NCI-H187 treated with DMSO at 0.1 percent for 48 hours (cell line): ENCODE results near the gene RTF2.

Experiments
- DNase-seq: peaks from one replicate; lab custom pipeline; 2025; lab: John Stamatoyannopoulos, UW

RTF2 gene

DNA sequence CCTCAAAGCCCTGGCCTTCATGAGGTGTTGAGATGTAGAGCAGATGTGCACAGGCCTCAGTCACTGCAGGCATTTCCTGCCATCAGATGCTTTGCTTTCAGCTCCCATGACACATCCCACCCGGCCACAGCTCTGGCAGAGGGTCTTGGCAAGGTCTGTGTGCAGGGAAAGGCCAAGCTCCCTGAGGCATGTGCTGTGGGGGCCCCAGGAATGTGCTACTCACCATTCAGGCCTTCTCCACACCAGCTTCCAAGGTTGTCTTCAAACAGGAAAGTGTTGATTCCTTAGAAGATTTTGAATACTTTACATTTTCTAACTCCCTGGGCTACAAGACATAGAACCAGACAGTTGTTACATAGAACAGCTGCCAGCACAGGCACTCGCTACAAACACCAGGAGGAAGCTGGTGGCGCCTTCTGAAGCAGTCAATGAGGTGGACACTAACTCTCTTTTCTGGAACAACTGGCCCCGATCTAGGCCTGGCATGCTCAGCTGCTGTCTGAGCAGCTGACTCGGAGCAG is 28.6 kb upstream of the RTF2 start:
- no peak for DNase-seq

DNA sequence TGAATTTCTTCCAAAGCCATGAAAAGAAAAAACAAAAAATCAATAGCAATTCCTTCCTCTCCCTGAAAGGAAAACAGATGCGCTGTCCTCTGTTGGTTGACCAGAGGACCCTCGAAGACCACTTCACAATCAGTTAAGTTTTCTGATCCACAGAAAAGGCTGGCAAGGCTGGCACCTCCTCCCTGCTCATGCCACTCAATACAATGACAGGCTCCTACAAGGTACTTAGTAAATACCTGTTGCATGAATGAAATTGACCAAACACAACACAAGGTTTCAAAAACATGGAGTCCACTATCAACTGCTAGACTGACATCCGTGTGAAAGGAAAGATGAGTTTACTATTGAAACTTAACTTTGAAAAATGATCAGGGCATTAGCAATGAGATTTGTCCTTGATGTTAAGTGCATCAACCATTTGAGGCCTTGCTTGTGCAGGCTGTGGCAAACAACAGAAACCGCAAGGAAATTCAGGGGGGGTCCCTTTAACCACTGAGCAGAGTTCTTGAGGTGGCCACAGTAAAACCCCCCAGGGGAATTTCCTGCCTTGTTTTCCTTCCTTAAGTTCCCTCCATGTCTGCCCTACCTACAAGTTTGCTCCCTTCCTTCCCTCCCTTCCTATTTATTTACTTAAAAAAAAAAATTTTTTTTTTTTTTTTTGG is 27.9 kb upstream of the RTF2 start:
- no peak for DNase-seq

DNA sequence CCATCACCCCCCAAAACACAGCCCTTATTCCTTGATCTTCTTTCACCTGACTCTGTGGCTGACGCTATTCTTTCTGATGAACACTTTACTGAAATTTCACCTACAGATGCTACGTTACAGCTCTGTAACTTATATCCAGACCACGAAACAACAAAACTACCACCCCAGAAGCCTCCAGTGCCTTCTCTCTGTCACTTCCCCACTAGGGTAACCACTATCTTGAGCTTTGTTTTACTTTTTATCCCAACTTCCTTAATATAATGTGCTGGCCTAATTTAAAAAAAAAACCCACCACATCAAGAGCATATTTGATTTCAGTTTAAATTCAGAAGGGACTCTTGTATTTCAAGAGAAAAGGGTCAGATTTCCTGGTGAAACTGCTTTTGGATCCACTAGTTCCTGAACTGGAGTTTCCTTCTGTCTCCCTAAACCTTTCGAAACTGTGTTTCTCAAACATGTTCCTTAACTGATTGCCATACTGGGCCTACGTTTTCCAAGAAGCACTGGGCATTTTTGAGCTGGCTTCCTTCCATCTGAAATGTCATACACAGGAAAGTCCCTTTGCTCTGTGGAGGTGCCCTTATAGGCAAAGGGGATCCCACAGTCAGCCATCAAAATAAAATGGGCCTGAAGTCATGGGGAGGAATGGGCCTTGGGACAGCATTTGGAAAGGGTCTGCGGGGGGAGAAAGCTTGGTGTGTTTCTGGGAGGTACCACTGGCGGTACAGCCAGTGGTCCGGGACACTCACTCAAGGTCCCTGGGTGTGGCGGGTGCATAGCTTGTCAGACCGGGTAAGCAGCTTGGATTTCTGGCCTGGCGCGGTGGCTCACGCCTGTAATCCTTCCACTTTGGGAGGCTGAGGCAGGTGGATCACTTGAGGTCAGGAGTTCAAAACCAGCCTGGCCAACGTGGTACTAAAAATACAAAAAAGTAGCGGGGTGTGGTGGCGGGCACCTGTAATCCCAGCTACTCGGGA is 25.8 kb upstream of the RTF2 start:
- DNase-seq, result no peak

DNA sequence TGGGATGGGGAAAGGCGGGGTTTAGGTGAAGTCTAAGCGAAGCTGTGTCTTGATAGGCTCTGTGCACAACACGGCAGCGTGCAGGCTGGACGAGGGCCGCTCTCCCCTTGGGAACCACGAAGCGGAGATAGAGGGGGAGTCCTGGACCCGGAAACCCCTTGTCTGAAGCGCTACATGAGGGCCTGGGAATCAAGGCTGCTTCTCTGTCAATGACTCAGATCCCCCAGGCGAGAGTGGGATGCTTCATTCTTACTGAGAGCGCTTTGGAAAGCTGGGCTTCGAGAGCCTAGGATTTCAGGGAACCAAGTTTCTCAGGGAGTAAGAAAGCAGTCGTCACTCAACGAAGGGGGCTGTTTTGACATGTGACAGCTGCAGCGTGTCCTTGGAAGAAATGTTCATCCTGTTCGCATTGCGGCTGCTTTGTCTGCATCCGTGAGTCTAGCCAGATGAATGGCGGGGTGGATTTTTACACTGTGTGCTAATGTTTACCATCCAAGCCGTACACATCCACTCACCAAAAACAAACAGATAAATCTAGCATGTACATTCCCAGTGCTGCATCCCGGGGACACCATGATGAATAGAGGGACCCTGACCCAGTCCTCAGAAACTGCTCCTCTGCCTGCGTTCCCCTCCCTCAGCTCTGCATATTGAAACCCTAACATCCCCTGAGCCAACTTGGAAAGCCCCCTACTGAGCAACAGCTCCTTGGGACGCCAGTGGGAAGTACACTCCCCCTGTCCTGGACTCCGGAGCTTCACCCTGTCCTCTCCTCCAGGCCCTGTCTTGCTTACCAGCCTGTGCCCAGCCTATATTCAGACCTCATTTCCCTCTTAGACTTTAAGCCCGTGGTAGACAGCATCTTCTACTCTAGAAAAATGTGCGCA is 24.5 kb upstream of the RTF2 start:
- no peak for DNase-seq

DNA sequence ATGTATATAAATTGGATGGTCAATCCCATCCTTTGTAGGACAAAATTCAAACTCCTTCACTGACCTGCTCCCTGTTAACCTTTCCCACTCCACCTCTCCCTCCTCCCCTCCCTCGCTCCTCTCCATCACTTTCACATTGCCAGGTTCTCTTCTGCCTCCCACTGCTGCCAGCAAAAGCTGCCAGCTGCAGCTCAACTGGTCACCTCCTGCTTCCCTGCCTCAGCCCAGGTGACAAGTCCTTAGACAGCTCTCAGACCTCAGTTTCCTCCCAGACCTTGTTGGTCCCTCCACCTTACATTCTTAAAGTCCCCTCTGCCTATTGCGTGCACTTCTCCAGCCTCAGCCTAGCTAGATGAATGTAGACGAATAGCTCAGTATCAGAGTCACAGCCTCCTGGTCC is 23.3 kb upstream of the RTF2 start:
- DNase-seq, result no peak

DNA sequence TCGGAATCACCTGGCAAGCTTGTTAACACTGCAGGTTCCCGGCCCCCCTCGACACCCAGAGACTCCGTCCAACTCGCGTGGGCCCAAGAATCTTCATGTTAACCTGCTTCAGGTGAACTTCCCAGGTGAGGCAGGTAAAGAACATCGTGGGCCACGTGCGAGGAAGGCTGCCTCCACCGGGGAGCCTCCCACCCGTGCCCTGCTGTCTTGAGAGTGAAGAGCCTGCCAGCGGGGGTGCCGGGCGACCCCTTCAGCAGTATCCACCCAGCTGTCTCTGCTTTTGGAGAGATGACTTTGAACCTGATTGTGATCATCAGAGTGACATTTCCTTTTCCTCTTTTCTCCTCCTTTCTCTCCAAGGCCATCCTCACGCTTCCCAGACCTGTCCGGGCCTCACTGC is 22.9 kb upstream of the RTF2 start:
- DNase-seq, result no peak

DNA sequence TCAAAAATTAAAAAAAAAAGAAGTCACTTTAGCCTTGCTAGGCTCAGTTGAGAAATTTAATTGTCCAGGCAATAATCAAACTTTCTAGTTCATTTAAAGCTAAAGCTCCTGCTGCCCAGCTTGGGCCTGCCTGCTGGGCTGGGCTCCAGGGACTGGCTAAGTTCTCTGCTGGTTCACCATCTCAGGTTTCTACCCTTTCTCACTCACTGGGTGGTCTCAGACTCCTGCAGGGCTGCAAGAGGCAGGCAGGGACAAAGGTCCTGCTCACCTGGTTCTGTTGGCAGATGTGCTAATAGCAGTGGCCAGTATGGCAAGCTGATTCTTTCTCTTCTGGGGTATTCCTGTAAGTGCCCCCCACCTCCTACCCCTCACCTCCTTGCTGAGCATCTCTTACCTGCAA is 21.2 kb upstream of the RTF2 start:
- no peak for DNase-seq

DNA sequence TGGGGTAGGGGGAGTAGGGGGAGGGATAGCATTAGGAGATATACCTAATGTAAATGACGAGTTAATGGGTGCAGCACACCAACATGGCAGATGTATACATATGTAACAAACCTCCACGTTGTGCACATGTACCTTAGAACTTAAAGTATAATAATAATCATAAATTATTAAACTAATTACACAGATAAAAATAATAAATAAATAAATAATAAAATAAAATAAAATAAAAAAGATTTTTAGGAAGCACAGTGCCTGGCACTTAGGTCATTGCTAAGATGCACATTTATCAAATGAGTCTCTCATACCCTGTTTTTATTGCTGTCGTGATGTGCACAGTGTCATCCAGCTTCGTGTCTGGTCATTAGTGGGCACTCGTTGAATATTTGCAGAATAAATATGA is 19.0 kb upstream of the RTF2 start:
- no peak for DNase-seq

DNA sequence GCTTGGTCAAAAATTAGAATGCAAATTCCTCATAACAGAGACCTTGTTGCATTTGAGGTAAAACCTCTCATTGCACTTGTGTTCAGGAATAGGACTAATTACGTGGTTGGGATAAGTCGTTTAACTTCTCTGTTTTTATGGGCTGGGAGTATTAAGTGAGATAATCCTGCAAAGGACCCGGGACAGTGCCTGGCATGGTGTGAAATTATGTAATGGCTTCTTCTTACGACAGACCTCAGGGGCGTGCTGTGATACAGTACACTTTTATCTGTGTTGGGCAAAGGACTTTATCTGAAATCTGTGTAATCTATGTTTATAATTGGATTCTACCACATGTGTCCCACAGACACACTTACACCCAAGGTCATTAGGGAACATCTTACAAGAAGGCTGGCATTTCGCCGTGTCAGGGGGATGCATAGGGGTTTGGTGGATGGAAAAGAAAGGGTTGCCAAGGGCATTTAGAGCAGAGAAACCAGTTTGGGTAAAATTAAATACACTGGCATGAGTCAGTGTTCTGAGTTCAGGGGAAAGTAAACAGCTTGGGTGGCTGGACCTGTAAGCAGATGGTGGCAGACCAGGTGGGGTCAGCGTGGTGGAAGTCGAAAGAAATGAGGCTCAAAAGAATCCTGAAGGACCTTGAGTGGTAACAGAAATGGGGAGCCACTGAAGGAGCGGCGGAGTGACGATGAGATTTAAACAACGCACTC is 17.2 kb upstream of the RTF2 start:
- no peak for DNase-seq

DNA sequence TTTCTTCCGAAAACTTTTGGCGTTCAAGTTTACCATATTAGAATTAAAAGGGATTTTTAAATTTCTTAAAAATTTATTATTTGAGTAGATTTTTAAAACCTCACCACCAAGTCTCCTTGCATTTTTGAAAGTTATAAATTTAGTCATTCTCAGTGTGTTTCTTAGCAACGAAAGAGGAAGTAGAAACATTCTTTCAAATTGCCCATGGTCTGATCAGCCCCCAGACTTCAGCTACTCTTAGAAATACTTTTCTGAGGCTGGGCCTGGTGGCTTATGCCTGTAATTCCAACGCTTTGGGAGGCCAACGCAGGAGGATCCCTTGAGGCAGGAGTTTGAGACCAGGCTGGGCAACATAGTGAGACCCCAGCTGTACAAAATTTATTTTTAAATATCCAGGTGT is 15.1 kb upstream of the RTF2 start:
- DNase-seq, result no peak

DNA sequence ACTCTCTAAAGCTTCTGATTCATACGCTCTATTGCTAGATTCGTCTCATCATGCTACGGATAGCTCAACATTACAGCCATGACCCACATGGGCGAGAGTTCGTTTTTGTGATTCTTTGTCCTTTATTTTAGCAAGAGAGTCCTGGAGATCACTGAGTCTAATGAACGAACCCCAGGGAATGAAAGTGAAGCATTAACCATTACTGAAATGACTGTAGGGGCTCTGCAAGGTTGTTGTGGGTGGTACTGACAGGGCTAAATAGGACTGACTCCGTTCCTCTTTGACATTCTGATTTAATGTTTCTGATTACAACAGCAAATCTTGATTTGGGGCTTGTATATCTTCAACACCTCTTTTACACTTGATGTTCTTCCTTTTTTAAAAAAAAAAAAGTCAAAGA is 13.7 kb upstream of the RTF2 start:
- DNase-seq, result no peak

DNA sequence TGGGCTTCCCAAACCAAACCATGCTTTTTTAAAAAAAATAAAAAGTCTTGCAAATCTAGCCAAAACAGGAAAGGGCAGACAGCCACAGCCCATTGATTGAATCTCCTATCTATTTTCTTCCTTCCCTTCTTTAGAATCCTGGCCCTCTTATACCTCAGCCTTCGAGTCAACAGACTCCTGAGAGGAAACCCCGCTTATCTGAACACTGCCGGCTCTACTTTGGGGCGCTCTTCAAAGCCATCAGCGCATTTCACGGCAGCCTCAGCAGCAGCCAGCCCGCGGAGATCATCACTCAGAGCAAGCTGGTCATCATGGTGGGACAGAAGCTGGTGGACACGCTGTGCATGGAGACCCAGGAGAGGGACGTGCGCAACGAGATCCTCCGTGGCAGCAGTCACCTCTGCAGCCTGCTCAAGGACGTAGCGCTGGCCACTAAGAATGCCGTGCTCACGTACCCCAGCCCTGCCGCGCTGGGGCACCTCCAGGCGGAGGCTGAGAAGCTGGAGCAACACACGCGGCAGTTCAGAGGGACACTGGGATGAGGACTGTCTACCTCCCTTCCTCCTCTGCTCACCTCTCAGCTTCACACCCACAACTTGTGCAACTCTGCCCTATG is 10.1 kb upstream of the RTF2 start:
- no peak for DNase-seq

DNA sequence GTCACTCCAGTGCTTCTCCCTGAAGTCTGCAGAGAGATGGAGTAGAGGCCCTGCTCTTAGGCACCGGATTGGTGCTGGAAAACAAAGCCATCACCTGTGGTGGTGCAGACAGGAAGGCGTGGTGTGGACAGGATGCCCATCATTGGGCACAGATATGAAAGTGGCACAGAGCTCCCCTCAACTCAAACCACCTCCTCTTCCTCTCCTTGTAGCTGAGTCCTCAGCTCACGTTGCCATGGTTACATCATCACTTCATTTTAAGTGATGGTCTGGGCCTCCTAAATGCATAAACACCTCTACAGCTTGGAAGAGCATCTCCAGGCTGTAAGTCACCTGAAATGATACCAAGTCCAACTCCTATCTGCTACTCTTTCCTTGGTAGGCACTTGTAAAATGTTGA is 8.0 kb upstream of the RTF2 start:
- no peak for DNase-seq

DNA sequence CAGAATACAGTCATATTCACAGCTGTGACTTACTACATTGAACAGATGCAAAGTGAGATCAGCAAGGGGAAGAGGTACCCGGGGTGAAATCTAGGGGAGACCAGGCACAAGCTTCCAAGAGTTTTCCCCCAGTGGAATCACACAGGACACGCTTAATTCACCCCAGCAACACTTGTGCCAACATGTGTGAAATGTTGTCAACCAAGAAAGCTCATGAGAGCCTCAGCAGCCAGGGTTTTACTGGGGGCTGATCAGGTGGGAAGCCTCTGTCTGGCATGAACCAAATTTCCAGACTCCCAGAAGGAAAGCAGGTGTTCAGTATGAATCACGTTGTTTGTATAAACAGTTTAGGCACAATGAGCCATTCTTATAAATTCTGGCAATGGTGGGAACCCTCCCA is 6.9 kb upstream of the RTF2 start:
- DNase-seq, result no peak

DNA sequence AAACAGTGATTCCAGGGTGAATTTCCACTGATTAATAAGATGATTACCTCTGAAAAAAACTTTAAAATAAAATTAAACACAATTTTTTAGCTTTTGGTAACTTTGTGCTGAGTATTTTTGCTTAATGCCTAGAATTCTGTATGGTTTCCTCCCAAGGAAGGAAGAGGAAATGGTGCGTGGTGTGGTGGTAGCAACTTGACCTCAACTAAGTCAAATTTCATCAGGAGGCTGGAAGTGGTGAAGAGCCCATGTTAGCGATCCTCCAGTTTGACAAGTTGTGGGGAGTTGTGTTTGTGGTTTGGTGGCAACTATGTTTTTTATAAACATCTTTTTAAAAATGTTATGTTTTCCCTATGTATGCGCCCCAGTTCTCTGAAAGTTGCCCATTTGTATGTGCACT is 5.0 kb upstream of the RTF2 start:
- DNase-seq, result no peak

DNA sequence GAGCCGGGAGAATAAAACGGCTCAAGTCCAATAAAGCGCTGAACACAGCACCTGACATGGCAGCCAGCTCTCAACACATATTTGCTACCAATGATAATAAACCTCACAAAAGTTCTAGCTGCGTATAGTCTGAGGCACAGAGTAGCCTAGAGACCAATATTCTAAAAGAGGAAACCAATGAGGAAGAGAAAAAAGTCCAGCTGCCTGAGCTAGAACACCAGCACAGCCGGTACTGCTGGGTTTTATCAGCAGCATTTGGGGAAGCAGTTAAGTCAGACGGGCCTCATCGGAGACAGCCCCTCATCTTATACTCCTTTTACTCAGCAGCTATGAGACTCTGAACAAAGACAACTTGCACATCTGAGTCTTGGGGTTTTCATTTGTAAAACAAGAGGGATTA is 2.4 kb upstream of the RTF2 start:
- no peak for DNase-seq

DNA sequence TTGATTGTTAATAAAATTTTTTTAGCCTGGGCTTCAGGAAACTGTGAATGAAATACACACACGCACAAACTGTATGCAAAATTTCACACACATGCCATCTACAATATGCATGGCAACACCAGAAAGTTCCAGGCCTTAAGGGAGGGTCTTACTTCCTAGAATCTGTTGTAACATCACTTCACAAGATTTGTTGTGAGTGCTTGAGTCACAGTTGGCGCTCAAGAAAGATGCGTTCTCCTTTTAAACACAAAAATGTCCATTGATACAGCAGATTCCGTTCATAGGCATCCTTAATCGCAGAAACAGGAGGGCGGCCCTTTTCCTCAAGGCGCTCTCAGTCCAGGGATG is 485 bp upstream of the RTF2 start:
- DNase-seq, result no peak

DNA sequence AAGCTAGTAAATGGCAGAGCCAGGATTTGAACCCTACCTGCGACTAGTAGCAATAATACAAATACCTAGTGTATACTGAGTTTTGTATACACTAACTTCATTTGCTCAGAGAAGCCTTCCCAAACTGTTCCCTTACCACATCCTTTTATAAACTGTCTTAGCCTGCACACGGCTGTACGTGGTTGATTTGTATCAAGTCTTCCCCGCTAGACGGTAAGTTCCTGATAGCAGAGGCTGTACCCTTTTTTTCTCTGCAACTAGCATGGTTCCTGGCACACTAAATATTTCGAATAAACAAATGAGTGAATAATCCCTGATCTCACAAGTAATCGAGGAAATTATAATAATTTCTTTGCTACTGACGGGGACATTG is 636 bp downstream of the RTF2 start:
- DNase-seq, result no peak

DNA sequence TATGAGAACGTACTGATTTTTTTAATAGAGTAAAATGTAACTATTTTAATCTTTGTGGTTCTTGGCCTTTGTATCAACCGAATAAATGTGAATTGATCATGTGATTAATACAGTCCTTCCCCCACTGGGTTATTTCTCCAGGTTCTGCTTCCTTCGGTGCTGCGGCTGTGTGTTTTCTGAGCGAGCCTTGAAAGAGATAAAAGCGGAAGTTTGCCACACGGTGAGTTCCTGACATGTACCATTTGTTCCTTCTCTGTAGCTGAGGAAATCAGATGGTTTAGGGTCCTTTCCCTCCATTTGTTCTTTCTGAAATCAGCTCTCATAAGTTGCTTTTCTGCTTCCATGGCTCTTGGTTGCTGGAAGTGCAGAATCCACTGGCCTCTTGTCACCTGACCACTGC is 15.5 kb downstream of the RTF2 start:
- no peak for DNase-seq

DNA sequence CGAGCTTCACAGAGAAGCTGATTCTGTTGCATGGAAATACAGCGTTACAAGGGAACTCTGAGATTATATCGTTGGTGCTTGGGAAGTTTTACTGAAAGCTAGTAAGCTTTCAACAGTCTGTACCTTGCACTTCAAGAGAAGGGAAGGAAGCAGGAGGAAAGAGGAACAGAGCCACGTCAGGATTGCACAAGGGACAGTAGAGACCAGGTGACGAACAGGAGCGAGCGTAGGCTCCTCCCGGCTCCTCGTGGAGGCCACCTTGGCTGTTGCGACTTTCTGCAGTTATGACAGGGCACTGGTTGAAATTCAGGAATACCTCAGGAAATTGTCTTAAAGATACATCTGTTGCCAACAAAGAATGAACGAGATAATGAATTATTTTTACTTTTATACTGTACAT is 18.8 kb downstream of the RTF2 start:
- no peak for DNase-seq

DNA sequence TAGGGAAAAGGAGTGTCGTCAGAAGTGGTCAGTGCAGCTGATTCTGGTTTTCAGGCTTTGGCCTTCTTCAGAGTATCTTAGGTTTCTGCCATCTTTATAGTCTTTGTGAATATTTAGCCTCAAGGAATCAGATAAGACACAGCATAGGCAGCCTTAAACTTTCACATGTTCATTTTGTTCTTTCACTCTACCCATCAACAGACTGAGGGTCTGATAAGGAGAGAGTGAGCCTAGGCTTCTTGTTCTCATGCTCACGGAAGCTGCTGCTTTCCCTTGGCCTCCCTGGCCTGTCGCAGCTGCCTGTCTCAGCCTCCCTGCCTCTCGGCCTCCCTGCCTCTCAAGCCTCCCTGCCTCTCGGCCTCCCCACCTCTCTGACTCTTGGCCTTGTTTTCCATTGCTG is 20.1 kb downstream of the RTF2 start:
- DNase-seq, result no peak
